Caco-2 (cell line): ENCODE results near the gene TARDBP. TPM values are rescaled to one million over a fixed set of nuclear protein-coding genes. Genes with fewer than 3 reads are reported as not detected.

ENCODE experiments used
- BruUV-seq: library from RNA; stranded (reverse); fragments of 400-500 nt; replicated peaks from 2 replicates; lab custom pipeline; 2021; lab: Mats Ljungman, UMichigan
- CTCF ChIA-PET: fragments of 300-600 bp; sonication (Branson Sonifier 250); formaldehyde crosslinking; loops from one replicate; lab custom pipeline; 2022; ENCODE audit warnings: antibody characterized with exemption; lab: Charles Lee
- POLR2A ChIA-PET: fragments of 300-600 bp; sonication (Branson Sonifier 250); formaldehyde crosslinking; loops from one replicate; lab custom pipeline; 2022; ENCODE audit warnings: antibody characterized with exemption; lab: Charles Lee
- DNase-seq, 2 experiments: peaks; one replicate each; pipeline versions ENCODE4 v3.0.0 to v3.0.0-alpha.2; 2020 to 2022
- H3K27me3 ChIP-seq: replicated peaks from 2 replicates; pipeline ENCODE4 v1.6.0; 2011; ENCODE audit warnings: low read length; ENCODE audit not compliant: control insufficient read depth, insufficient read depth
- H3K36me3 ChIP-seq: 2 replicates; pipeline ENCODE4 v1.5.1; 2011; ENCODE audit warnings: low read length; ENCODE audit not compliant: control insufficient read depth, insufficient read depth
- H3K4me1 ChIP-seq: fragments of 250-450 bp; sonication (Bioruptor Pico); 2 replicates; pipeline ENCODE4 v1.5.1; 2020; ENCODE audit warnings: mild to moderate bottlenecking
- H3K4me3 ChIP-seq: 2 replicates; pipeline ENCODE4 v1.5.1; 2011; ENCODE audit warnings: low read depth, mild to moderate bottlenecking, control low read depth, low read length
- H3K9me3 ChIP-seq: fragments of 250-450 bp; sonication (Bioruptor Pico); 2 replicates; pipeline ENCODE4 v1.5.1; 2020; ENCODE audit warnings: mild to moderate bottlenecking, moderate library complexity
- H3K27ac Mint-ChIP-seq: one replicate; pipeline ENCODE4 v1.8.0; 2022; ENCODE audit warnings: mixed read lengths; ENCODE audit not compliant: unreplicated experiment
- H3K27me3 Mint-ChIP-seq: one replicate; pipeline ENCODE4 v1.8.0; 2022; ENCODE audit warnings: mixed read lengths; ENCODE audit not compliant: insufficient read depth, unreplicated experiment
- H3K36me3 Mint-ChIP-seq: one replicate; pipeline ENCODE4 v1.8.0; 2022; ENCODE audit warnings: mild to moderate bottlenecking, mixed read lengths; ENCODE audit not compliant: insufficient read depth, unreplicated experiment
- H3K4me1 Mint-ChIP-seq: one replicate; pipeline ENCODE4 v1.8.0; 2022; ENCODE audit warnings: low read depth, mixed read lengths; ENCODE audit not compliant: unreplicated experiment
- H3K4me3 Mint-ChIP-seq: one replicate; pipeline ENCODE4 v1.8.0; 2022; ENCODE audit warnings: mild to moderate bottlenecking, moderate library complexity, mixed read lengths; ENCODE audit not compliant: unreplicated experiment
- H3K9me3 Mint-ChIP-seq: one replicate; pipeline ENCODE4 v1.8.0; 2022; ENCODE audit warnings: mixed read lengths; ENCODE audit not compliant: unreplicated experiment
- CTCF ChIP-seq, 2 experiments: fragments of 200-600 bp in 1 of 2; IDR thresholded peaks; 1 replicate in 1 of 2; 2 replicates in 1 of 2; pipeline versions ENCODE4 v1.5.1 to v1.8.0; 2011 to 2022; ENCODE audit warnings: antibody characterized with exemption in 1 of 2, control low read depth in 1 of 2, inconsistent platforms in 1 of 2, low read depth in 1 of 2, low read length in 1 of 2, mild to moderate bottlenecking in 1 of 2, moderate library complexity in 1 of 2; ENCODE audit not compliant: insufficient read depth in 1 of 2, severe bottlenecking in 1 of 2, unreplicated experiment in 1 of 2
- intact Hi-C: fragments of 100-400 bp; cut with micrococcal nuclease; formaldehyde crosslinking; loops from one replicate; pipeline ENCODE4 v1.10.0; 2022; ENCODE audit not compliant: unreplicated experiment
- total RNA-seq: library from RNA; stranded (reverse); gene quantifications from 2 replicates; pipeline ENCODE4 v1.2.3, GENCODE V29; 2022

The TARDBP gene
- total RNA-seq, 1 experiment from 2014 or later, result 181 TPM

- Mint-ChIP-seq H3K9me3 (no peaks in the 10 kb centered on the region), H3K4me3 (no peak overlapping the region), H3K4me1 (no peaks in the 10 kb centered on the region), H3K27ac (no peak overlapping the region), H3K27me3 (no peaks in the 10 kb centered on the region), H3K36me3 (peaks cover 37% of the 10 kb centered on the region)
- Histone ChIP-seq H3K4me1 (0 out of 2 replicates have a peak, but pooled peaks cover 6% of the 10 kb centered on the region), H3K27me3 (no peaks in the 10 kb centered on the region), H3K36me3 (no peaks in the 10 kb centered on the region; the same call in 1 of the 2 replicates), H3K4me3 (no peak overlapping the region), H3K9me3 (no peaks in the 10 kb centered on the region)
- DNase-seq, result no peak
- POLR2A ChIA-PET, result no interaction called here
- CTCF ChIA-PET, result interaction anchor here (1.6 to 2.0 kb wide), 2 partner anchors 20 kb away, joined by 3 to 15 read pairs; no protein-coding TSS in a partner anchor
- no peak for TF ChIP-seq CTCF (IDR thresholded peaks at IDR 0.05; ENCODE audit: insufficient read depth in 1 of 2, low read depth in 1 of 2, low read length in 1 of 2, severe bottlenecking in 1 of 2, unreplicated experiment in 1 of 2)
- BruUV-seq, result no TSS peak
- intact Hi-C loops, result no loop called here
These were observed 45.0 kb downstream of the TARDBP start for GRCh38 chr1:11057477-11057876.

GRCh38 chr1:11058026-11058425, 45.6 kb downstream of the TARDBP start:
- Histone ChIP-seq H3K4me1 (0 out of 2 replicates have a peak, but pooled peaks cover 6% of the 10 kb centered on the region), H3K27me3 (no peaks in the 10 kb centered on the region), H3K9me3 (no peaks in the 10 kb centered on the region), H3K36me3 (no peaks in the 10 kb centered on the region; the same call in 1 of the 2 replicates), H3K4me3 (no peak overlapping the region)
- ChIA-PET CTCF (interaction anchor here (1.6 kb wide), 1 partner anchor 21 kb away, joined by 3 read pairs; no protein-coding TSS in a partner anchor), POLR2A (no interaction called here)
- H3K36me3 Mint-ChIP-seq, result peaks cover 37% of the 10 kb centered on the region
- no peaks in the 10 kb centered on the region for H3K4me1 Mint-ChIP-seq
- TF ChIP-seq CTCF (IDR thresholded peaks at IDR 0.05; ENCODE audit: insufficient read depth in 1 of 2, low read depth in 1 of 2, low read length in 1 of 2, severe bottlenecking in 1 of 2, unreplicated experiment in 1 of 2), result no peak
- intact Hi-C loops, result no loop called here
- no peaks in the 10 kb centered on the region for H3K27me3 Mint-ChIP-seq
- BruUV-seq, result no TSS peak
- no peaks in the 10 kb centered on the region for H3K9me3 Mint-ChIP-seq
- no peak for DNase-seq
- no peak overlapping the region for H3K27ac Mint-ChIP-seq
- peak overlapping the region; percentile 95 for H3K4me3 Mint-ChIP-seq

GRCh38 chr1:11058595-11059154, 46.2 kb downstream of the TARDBP start:
- Mint-ChIP-seq H3K27me3 (no peaks in the 10 kb centered on the region), H3K36me3 (peaks cover 40% of the 10 kb centered on the region), H3K4me1 (no peaks in the 10 kb centered on the region), H3K4me3 (peak overlapping the region; percentile 95), H3K9me3 (no peaks in the 10 kb centered on the region), H3K27ac (peak overlapping the region; percentile 90)
- no peak for TF ChIP-seq CTCF (IDR thresholded peaks at IDR 0.05; ENCODE audit: insufficient read depth in 1 of 2, low read depth in 1 of 2, low read length in 1 of 2, severe bottlenecking in 1 of 2, unreplicated experiment in 1 of 2)
- 0 out of 2 replicates have a peak, but pooled peaks cover 6% of the 10 kb centered on the region for H3K4me1 ChIP-seq
- DNase-seq, result no peak
- CTCF ChIA-PET, result interaction anchor here (1.6 kb wide), 1 partner anchor 22 kb away, joined by 3 read pairs; no protein-coding TSS in a partner anchor
- no peaks in the 10 kb centered on the region for H3K9me3 ChIP-seq
- no peaks in the 10 kb centered on the region for H3K27me3 ChIP-seq
- TSS peak; percentile 20 for BruUV-seq
- H3K4me3 ChIP-seq, result peak overlapping the region; percentile 68
- POLR2A ChIA-PET, result no interaction called here
- intact Hi-C loops, result no loop called here
- no peaks in the 10 kb centered on the region; the same call in 1 of the 2 replicates for H3K36me3 ChIP-seq
